Stimulated activated CD8-positive, alpha-beta memory T cell treated with anti-CD3 and anti-CD28 coated beads, Interleukin-7, amount 100 ng/mL, for 48 hours (primary cell): Measurements from ENCODE around the gene ADAM10.

Source experiments
- DNase-seq, 2 donors: peaks; one replicate each; pipeline ENCODE4 v3.0.0-alpha.2; 2020; ENCODE audit warnings: low read depth in 1 of 2; ENCODE audit errors: extremely low read depth in 1 of 2

Gene ADAM10

DNA sequence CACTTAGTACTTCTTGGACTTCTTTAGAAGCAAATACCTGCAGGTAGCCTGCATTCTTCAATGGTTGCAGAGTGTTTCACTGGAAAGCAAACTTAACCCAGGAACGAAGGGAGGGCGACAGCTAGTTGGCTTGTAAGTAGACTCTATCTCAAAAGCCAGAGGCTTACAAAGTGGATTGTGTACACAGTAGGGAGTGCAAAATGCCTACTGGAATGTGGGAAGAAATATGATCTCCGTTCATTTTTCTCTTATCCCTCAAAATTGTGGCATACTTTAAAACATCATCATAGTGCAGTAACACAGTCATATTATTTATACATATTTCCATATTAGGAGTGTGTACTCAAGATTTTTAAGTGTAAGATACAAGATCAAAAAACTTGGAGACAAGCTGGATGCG, 162.0 kb downstream of the ADAM10 start:
- no peak for DNase-seq

GRCh38 chr15:58585693-58586443, 163.6 kb downstream of the ADAM10 start:
- no peak for DNase-seq

DNA sequence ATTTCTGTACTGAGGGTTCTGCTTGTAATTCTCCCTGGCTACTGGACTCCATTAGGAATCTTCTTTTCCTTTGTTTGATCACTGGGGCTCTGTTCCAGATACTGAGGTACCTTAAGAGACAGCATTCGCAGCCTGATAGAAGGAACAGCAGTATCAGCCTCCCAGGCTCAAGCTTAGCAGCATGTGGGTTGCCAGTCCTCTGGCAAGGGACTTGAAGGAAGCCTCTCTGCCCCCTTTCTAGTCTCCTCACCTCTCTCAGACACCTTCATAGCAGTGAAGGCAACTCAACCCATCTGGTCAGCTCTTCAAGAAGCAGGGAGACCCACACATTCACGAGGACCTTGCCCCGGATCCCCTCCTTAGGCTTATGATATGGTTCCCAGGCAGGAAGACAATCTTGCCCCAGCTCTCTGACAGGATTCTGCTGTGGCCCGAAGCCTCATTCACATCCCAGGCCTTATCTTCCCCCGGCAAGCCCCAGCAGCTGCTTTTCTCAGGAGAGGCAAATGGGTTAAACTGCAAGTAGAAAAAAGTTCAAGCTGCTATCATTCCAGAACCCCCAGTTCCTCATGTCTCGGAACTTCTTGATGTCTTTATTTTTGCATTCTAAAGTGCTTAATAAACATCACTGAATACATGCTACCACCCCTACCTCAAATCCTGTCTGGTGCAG, 164.6 kb downstream of the ADAM10 start:
- DNase-seq = no peak

DNA sequence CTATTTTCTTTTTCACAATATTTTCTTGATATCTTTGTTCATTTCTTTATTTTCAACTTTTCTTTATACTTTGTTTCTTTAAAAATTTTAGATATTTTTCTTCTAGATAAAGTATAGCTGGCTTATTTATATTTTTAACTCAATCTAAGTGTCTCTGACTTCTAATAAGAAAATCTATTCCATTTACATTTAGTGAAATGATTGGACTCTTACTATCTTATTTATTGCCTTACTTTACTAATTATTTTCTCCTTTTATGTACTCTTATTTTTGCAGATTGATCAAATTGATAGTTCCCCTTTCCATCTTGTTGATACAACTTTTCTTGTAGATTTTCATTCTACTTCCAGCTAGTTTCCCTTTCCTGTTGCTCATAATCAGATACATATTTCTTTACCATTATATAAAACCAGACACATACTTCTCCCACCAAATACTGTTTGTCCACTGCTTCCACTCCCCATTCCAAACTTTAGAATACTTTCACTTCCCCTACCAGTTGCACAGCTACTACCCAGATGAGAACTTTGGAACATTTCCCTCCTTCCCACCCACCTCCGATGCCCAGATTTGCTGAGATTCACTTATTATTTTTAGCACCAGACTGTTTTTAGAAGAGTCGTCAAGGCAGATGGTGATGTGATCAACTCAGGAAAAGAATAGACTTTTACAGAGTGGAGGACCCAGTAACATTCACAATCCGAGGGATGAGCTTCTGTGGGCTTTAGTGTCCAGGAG, 166.2 kb downstream of the ADAM10 start:
- no peak for DNase-seq

- no peak for DNase-seq
These were observed 167.3 kb downstream of the ADAM10 start for GRCh38 chr15:58582160-58582559.

GRCh38 chr15:58576657-58577056, 172.8 kb downstream of the ADAM10 start:
- DNase-seq = no peak

GRCh38 chr15:58575045-58575786, 174.3 kb downstream of the ADAM10 start:
- no peak for DNase-seq

DNA sequence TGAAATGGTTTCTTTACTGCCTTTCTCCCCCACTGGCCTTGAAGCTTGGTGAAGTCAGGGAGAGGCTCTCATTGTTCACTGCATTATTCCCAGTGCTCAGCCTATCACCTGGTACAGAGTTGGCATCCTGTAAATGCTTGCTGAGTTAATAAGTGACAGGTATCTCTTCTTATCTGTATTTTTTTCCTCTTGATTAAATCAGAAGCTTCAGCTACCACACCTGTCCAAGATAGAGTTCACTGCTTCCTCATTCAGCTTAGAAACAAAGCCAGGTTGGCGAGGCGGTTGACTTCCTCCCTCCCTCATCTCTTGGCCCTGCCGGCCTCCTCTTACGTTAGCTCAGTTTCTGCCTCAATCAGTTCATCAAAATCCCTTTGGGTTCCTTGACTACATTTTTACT, 174.9 kb downstream of the ADAM10 start:
- no peak for DNase-seq

GRCh38 chr15:58573270-58573669, 176.2 kb downstream of the ADAM10 start:
- no peak for DNase-seq

GRCh38 chr15:58572521-58572920, 177.0 kb downstream of the ADAM10 start:
- DNase-seq = no peak

DNA sequence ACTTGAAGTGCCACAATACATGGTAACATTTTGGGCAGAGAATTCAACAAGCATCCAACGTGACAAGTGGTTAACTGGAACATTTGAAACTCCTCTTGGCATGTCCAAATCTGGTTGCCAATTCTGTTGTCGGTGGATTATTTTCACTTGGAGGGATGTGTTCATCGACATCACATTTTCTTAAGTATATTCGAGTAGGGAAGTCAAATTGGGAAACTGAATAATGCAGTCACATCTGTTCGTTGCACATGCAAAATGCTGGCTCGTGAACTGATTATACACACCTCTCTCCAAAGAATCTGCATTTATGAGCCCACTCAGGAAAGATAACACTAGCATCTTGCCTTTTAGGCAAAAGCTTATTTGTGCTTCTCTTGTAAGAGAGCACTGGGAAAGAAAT, 178.0 kb downstream of the ADAM10 start:
- no peak for DNase-seq

DNA sequence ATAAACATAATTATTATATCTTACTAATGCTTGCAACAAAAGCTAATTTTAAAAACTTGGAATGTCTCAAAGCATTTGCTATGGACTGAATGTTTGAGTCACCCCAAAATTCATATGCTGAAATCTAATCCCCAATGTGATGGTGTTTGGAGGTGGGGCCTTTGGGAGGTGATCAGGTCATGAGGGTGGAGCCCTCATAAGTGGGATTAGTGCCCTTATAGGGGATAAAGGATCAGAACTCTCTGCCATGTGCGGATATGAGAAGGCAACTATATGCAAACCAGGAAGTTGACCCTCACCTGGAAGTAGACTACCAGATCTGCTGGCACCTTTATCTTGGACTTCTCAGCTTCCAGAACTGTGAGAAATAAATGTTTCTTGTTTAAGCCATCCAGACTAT, 180.1 kb downstream of the ADAM10 start:
- no peak for DNase-seq

DNA sequence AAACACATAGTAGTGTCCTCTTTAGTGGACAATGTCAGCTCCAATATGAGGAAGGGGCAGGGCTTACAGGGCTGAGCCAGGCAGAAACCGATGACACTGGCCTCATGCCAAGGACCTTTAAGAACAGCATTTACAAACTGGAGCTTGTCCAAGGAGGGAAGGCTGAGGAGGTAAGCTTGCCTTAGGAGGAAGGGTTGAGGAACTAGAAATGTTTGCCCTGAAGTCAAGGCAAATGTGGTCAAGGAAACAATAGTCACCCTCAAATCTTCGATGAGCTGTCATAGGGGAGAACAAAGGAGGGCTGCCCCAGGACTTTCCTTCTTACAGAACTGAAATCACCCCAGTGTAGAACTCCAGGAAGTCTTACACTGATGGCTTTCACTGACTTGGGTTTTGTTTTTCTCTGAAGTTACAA, 181.3 kb downstream of the ADAM10 start:
- no peak for DNase-seq

- DNase-seq = no peak
These were observed 183.5 kb downstream of the ADAM10 start for GRCh38 chr15:58566029-58566428.

DNA sequence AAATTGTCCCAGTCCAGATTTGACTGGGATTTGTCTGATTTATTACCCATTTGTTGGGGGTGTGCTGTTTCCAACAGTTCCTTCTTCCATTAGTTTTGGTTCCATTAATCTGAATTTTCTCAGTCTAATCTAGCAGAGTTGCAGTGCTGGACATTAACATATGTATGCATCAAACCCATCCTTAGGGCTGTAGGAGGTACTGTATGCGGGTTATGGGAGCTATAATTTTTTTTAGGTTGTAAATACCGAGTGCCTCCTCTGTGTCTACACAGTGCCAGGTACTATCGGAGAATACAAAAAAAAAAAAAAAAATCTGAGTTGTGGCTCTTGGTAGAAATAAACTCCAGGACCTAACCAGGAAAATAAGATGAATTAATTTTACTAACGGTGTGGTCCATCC, 183.9 kb downstream of the ADAM10 start:
- DNase-seq = no peak

DNA sequence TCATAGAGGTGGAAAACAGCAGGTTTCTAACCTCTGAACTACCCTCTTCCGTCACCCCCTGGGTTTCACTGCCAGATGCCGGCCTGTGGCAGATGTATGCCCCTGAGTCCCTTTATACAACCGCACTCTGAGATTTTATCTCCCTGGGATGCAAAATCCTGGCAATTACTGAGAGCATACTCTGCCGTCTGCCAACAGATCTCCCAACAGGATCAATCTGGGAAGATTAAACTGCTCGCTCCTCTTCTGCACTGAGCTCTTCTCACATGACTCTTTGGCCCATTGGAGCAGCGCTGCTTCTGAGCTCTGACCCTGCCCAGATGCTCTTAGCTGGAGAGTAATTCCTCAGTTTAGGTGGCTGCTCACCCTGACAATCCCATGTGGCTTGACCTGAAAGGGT, 184.5 kb downstream of the ADAM10 start:
- no peak for DNase-seq

- no peak for DNase-seq
These were observed 187.4 kb downstream of the ADAM10 start for GRCh38 chr15:58562135-58562534.

DNA sequence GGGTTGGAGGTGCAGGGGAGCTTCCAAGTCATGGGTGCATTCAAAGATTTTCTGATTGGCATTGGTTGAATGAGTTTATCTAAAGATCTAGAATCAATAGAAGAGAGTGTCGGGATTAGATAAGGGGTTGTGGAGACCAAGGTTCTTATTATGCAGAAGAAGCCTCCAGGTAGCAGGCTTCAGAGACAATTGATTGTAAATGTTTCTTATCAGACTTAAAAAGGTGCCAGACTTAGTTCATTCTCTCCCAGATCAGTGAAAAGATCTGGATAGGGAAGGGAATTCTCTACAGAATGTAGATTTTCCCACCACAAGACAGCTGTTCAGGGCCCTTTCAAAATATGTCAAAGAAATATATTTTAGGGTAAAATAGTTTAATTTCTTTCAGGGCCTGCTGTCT, 188.2 kb downstream of the ADAM10 start:
- DNase-seq = no peak

DNA sequence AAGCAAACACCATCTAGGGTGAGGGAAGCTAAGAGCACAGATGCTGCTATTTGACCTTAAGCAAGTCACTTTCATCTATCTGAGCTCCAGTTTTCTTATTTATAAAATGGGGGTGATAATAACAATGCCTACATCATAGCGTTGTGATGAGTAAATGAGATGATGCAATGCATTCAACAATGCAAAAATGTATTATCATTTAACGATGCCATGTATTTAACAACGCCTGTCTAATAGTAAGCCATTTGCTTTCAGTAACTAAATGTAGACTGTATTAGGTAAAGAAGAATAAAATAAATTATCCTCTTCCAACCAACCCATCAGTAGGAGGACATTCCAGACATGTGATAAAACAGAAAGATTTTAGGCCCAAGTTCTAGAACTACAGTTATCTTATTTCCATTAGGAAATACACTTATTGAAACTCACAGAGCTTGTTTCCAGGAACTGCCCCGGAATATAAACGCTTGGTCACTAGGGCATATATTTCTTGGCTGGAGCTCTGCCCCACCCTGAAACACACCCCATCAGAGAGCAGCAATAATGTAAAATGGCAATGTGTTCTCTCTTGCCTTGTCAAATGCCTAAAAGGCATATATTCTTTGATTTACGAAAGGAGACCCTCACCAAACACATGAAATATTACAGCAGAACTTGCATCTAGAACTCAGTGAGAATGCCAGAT, 189.5 kb downstream of the ADAM10 start:
- no peak for DNase-seq

DNA sequence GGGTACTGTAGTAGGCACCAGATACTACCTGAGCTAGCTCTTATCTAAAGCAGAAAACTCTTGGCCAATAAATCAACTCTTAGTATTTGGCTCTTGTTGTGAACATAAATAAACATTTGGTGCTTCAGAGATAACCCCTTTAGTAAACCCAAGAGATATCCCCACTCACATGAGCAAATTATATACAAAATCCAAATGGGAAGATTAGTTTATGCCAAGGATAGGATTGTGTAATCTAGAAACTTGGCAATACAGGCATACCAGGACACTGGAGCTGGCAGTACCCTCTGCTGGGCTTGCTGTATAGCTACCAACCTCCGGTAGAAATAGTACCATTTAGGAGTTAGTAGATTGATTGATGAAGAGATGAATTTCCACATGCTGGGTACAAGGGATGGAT, 190.7 kb downstream of the ADAM10 start:
- no peak for DNase-seq

DNA sequence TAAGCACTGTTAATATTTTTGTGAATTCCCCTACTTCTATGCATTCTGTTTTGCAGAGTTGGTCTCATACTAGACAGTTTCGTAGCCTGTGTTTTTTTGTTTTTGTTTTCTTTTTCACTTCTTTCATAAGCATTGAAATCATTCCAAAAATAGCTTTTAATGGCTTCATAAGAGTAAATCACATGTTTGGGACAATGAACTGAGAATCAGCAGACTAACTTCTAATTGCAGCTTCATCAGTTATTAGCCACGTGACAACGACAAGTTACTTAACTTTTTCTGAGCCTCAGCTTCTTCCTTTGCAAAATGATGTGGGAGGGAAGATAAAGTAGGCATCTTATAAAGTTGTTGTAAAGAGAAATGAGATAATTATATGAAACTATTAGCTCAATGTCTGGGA, 193.0 kb downstream of the ADAM10 start:
- DNase-seq = no peak
